ENCODE measurements around the gene HUWE1. TPM values are rescaled to one million over a fixed set of nuclear protein-coding genes. Genes with fewer than 3 reads are reported as not detected.
"Not testable (repeated sequence)": the region's sequence is repeated elsewhere in the genome, so short reads cannot be mapped to it uniquely, and the experiment has no call there.

HUWE1 gene
- total RNA-seq, 2 donors from 2014 or later, result 316 to 325 TPM

DNA sequence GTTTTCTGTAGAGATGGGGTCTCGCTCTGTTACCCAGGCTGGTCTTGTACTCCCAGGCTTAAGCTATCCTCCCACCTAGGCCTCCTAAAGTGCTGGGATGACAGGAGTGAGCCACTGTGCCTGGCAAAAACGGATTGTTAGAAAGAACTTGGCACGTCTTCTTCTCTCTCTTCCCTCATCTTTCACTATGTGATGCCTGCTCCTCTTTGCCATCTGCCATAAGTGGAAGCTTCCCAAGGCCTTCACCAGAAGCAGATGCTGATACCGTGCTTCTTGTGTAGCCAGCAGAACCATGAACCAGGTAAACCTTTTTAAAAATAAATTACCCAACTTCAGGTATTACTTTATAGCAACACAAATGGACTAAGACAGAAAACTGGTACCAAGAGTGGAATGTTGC lies 36.9 kb upstream of the HUWE1 start:
- Mint-ChIP-seq H3K9me3 (peaks cover 71% of the 10 kb centered on the region), H3K4me1 (no peaks in the 10 kb centered on the region), H3K4me3 (no peak overlapping the region), H3K36me3 (ENCODE audit: low read depth) (peaks cover 2% of the 10 kb centered on the region), H3K27me3 (ENCODE audit: insufficient read depth) (no peaks in the 10 kb centered on the region), H3K27ac (no peak overlapping the region)
- Histone ChIP-seq H3K4me3 (ENCODE audit: low read length) (no peak overlapping the region), H3K4me1 (ENCODE audit: control insufficient read depth, insufficient read depth, low read length) (no peaks in the 10 kb centered on the region), H3K27ac (ENCODE audit: low read depth, low read length) (no peak overlapping the region), H3K9me3 (ENCODE audit: control insufficient read depth, low read length) (no peaks in the 10 kb centered on the region), H3K9ac (ENCODE audit: extremely low read depth, low read length, poor library complexity, severe bottlenecking) (no peak overlapping the region), H3K36me3 (ENCODE audit: control insufficient read depth, insufficient read depth, low read length) (no peaks in the 10 kb centered on the region), H3K27me3 (ENCODE audit: control insufficient read depth, insufficient read depth, low read length, poor library complexity, severe bottlenecking) (no peaks in the 10 kb centered on the region)
- DNase-seq, result no peak
- 84% methylated on average over 4 of the region's 4 CpGs; no CpG with 5 or more reads in 1 of the 2 experiments for WGBS, 2 experiments (ENCODE audit: insufficient coverage in 1 of 2, insufficient read length in 1 of 2)
- TF ChIP-seq, protein P1, sequence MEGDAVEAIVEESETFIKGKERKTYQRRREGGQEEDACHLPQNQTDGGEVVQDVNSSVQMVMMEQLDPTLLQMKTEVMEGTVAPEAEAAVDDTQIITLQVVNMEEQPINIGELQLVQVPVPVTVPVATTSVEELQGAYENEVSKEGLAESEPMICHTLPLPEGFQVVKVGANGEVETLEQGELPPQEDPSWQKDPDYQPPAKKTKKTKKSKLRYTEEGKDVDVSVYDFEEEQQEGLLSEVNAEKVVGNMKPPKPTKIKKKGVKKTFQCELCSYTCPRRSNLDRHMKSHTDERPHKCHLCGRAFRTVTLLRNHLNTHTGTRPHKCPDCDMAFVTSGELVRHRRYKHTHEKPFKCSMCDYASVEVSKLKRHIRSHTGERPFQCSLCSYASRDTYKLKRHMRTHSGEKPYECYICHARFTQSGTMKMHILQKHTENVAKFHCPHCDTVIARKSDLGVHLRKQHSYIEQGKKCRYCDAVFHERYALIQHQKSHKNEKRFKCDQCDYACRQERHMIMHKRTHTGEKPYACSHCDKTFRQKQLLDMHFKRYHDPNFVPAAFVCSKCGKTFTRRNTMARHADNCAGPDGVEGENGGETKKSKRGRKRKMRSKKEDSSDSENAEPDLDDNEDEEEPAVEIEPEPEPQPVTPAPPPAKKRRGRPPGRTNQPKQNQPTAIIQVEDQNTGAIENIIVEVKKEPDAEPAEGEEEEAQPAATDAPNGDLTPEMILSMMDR (conservative IDR thresholded peaks at IDR 0.05), result no peak

DNA sequence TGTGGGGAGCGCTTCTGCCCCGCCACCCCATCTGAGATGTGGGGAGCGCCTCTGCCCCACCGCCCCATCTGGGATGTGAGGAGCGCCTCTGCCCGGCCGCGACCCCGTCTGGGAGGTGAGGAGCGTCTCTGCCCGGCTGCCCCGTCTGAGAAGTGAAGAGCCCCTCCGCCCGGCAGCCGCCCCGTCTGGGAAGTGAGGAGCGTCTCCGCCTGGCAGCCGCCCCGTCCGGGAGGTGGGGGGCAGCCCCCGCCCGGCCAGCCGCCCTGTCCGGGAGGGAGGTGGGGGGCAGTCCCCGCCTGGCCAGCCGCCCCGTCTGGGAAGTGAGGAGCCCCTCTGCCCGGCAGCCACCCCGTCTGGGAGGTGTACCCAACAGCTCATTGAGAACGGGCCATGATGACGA lies 35.1 kb upstream of the HUWE1 start:
- H3K4me3 ChIP-seq (ENCODE audit: low read length); H3K4me1 ChIP-seq (ENCODE audit: control insufficient read depth, insufficient read depth, low read length); DNase-seq; H3K36me3 ChIP-seq (ENCODE audit: control insufficient read depth, insufficient read depth, low read length); H3K4me3 Mint-ChIP-seq; H3K9me3 ChIP-seq (ENCODE audit: control insufficient read depth, low read length); H3K27ac ChIP-seq (ENCODE audit: low read depth, low read length); H3K27me3 ChIP-seq (ENCODE audit: control insufficient read depth, insufficient read depth, low read length, poor library complexity, severe bottlenecking); H3K27ac Mint-ChIP-seq; H3K27me3 Mint-ChIP-seq (ENCODE audit: insufficient read depth); H3K4me1 Mint-ChIP-seq; H3K9ac ChIP-seq (ENCODE audit: extremely low read depth, low read length, poor library complexity, severe bottlenecking); H3K36me3 Mint-ChIP-seq (ENCODE audit: low read depth): not testable (repeated sequence)
- WGBS, 2 experiments (ENCODE audit: insufficient coverage in 1 of 2, insufficient read length in 1 of 2), result 97% methylated on average over 15 of the region's 32 CpGs; no CpG with 5 or more reads in 1 of the 2 experiments
- peaks cover 74% of the 10 kb centered on the region for H3K9me3 Mint-ChIP-seq

DNA sequence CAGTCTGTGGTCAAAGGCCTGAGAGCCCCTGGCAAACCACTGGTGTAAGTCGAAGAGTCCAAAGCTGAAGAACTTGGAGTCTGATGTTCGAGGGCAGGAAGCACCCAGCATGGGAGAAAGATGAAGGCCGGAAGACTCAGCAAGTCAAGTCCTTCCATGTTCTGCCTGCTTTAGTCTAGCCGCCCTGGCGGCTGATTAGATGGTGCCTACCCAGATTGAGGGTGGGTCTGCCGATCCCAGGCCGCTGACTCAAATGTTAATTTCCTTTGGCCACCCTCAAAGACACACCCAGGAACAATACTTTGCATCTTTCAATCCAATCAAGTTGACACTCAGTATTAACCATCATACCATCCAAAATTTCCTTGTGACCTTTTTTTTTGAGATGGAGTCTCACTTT lies 33.1 kb upstream of the HUWE1 start:
- not testable (repeated sequence) for H3K4me3 ChIP-seq (ENCODE audit: low read length); H3K4me1 ChIP-seq (ENCODE audit: control insufficient read depth, insufficient read depth, low read length); H3K27ac Mint-ChIP-seq; DNase-seq; H3K27me3 ChIP-seq (ENCODE audit: control insufficient read depth, insufficient read depth, low read length, poor library complexity, severe bottlenecking); H3K9ac ChIP-seq (ENCODE audit: extremely low read depth, low read length, poor library complexity, severe bottlenecking); H3K36me3 ChIP-seq (ENCODE audit: control insufficient read depth, insufficient read depth, low read length); H3K4me3 Mint-ChIP-seq; H3K9me3 ChIP-seq (ENCODE audit: control insufficient read depth, low read length); H3K27me3 Mint-ChIP-seq (ENCODE audit: insufficient read depth); H3K4me1 Mint-ChIP-seq; H3K27ac ChIP-seq (ENCODE audit: low read depth, low read length); H3K36me3 Mint-ChIP-seq (ENCODE audit: low read depth)
- peaks cover 68% of the 10 kb centered on the region for H3K9me3 Mint-ChIP-seq
- 82 to 89% methylated on average over 2 to 7 of the region's 7 CpGs for WGBS, 2 experiments (ENCODE audit: insufficient coverage in 1 of 2, insufficient read length in 1 of 2)

DNA sequence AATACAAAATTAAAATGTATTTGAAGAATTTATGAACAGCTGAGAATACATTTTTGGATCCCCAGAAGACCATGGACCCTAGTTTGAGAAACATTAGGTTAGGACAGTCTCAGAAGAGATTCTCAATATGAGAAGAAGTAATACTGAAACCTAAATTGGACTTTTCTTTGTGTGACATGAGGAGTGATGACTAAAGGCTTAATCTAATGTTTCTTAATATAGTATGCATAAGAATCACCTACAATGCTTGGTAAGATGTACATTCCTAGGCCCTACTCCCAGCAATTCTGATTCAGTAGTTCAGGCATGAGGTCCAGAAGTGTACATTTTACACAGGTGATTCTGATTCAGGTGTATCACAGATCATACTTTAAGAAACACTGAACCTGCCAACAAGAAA lies 31.6 kb upstream of the HUWE1 start:
- Mint-ChIP-seq H3K36me3 (ENCODE audit: low read depth) (no peaks in the 10 kb centered on the region), H3K27ac (no peak overlapping the region), H3K27me3 (ENCODE audit: insufficient read depth) (no peaks in the 10 kb centered on the region), H3K4me3 (no peak overlapping the region), H3K4me1 (no peaks in the 10 kb centered on the region), H3K9me3 (peaks cover 67% of the 10 kb centered on the region)
- TF ChIP-seq, protein P1 (conservative IDR thresholded peaks at IDR 0.05), result no peak
- Histone ChIP-seq H3K4me1 (ENCODE audit: control insufficient read depth, insufficient read depth, low read length) (no peaks in the 10 kb centered on the region), H3K36me3 (ENCODE audit: control insufficient read depth, insufficient read depth, low read length) (no peaks in the 10 kb centered on the region), H3K27me3 (ENCODE audit: control insufficient read depth, insufficient read depth, low read length, poor library complexity, severe bottlenecking) (no peaks in the 10 kb centered on the region), H3K4me3 (ENCODE audit: low read length) (no peak overlapping the region), H3K9me3 (ENCODE audit: control insufficient read depth, low read length) (no peaks in the 10 kb centered on the region), H3K9ac (ENCODE audit: extremely low read depth, low read length, poor library complexity, severe bottlenecking) (no peak overlapping the region), H3K27ac (ENCODE audit: low read depth, low read length) (no peak overlapping the region)
- DNase-seq, result no peak
